H9 (cell line): ENCODE measurements around the gene ZDHHC13. TPM values are rescaled to one million over a fixed set of nuclear protein-coding genes. Genes with fewer than 3 reads are reported as not detected.

Experiments used
- DNase-seq: peaks from one replicate; pipeline ENCODE4 v3.0.0-alpha.2; 2017
- H2AFZ ChIP-seq: one replicate; pipeline ENCODE4 v1.6.1; 2013; ENCODE audit warnings: mild to moderate bottlenecking, low read length, control low read depth, moderate library complexity
- H2AK5ac ChIP-seq: 2 replicates; pipeline ENCODE4 v1.6.1; 2013; ENCODE audit warnings: low read length, control low read depth, mixed read lengths; ENCODE audit not compliant: insufficient read length
- H2BK120ac ChIP-seq: one replicate; pipeline ENCODE4 v1.6.1; 2013; ENCODE audit warnings: low read depth, mild to moderate bottlenecking, low read length, control low read depth, inconsistent platforms; ENCODE audit not compliant: poor library complexity, severe bottlenecking
- H2BK12ac ChIP-seq: 2 replicates; pipeline ENCODE4 v1.6.1; 2013; ENCODE audit warnings: low read length, control low read depth, mixed read lengths, low read depth; ENCODE audit not compliant: insufficient read length
- H2BK15ac ChIP-seq: 2 replicates; pipeline ENCODE4 v1.6.1; 2013; ENCODE audit warnings: low read depth, low read length, control low read depth
- H2BK20ac ChIP-seq: one replicate; pipeline ENCODE4 v1.6.1; 2013; ENCODE audit warnings: low read depth, mild to moderate bottlenecking, low read length, control low read depth, inconsistent platforms; ENCODE audit not compliant: poor library complexity, severe bottlenecking
- H2BK5ac ChIP-seq: 2 replicates; pipeline ENCODE4 v1.6.1; 2013; ENCODE audit warnings: low read length, control low read depth, mixed read lengths; ENCODE audit not compliant: insufficient read length
- H3K14ac ChIP-seq: 2 replicates; pipeline ENCODE4 v1.6.1; 2013; ENCODE audit warnings: low read length, control low read depth; ENCODE audit not compliant: insufficient read depth
- H3K18ac ChIP-seq: 2 replicates; pipeline ENCODE4 v1.6.1; 2013; ENCODE audit warnings: low read depth, mild to moderate bottlenecking, mixed read lengths, low read length, control low read depth; ENCODE audit not compliant: insufficient read length
- H3K23ac ChIP-seq: 2 replicates; pipeline ENCODE4 v1.6.1; 2013; ENCODE audit warnings: low read length, control low read depth, mixed read lengths, low read depth; ENCODE audit not compliant: insufficient read length
- H3K23me2 ChIP-seq: 2 replicates; pipeline ENCODE4 v1.6.1; 2013; ENCODE audit warnings: low read depth, mild to moderate bottlenecking, mixed read lengths, low read length, control low read depth; ENCODE audit not compliant: insufficient read length, poor library complexity, severe bottlenecking
- H3K27ac ChIP-seq: 2 replicates; pipeline ENCODE4 v1.5.1; 2013; ENCODE audit warnings: low read length, control low read depth, mixed read lengths, low read depth; ENCODE audit not compliant: insufficient read length
- H3K27me3 ChIP-seq: 2 replicates; pipeline ENCODE4 v1.6.1; 2013; ENCODE audit warnings: low read length, control low read depth, inconsistent platforms; ENCODE audit not compliant: insufficient read depth
- H3K4ac ChIP-seq: 2 replicates; pipeline ENCODE4 v1.6.1; 2013; ENCODE audit warnings: low read depth, mild to moderate bottlenecking, control low read depth, inconsistent platforms, low read length, moderate library complexity
- H3K4me1 ChIP-seq: 2 replicates; pipeline ENCODE4 v1.6.1; 2013; ENCODE audit warnings: low read length, control low read depth, inconsistent platforms; ENCODE audit not compliant: insufficient read depth
- H3K4me2 ChIP-seq: 2 replicates; pipeline ENCODE4 v1.6.1; 2013; ENCODE audit warnings: low read length, control low read depth, mixed read lengths; ENCODE audit not compliant: insufficient read length, insufficient read depth
- H3K56ac ChIP-seq: 2 replicates; pipeline ENCODE4 v1.6.1; 2013; ENCODE audit warnings: low read depth, mild to moderate bottlenecking, mixed read lengths, low read length, control low read depth; ENCODE audit not compliant: insufficient read length
- H3K79me1 ChIP-seq: 2 replicates; pipeline ENCODE4 v1.6.1; 2013; ENCODE audit warnings: low read depth, mild to moderate bottlenecking, moderate library complexity, low read length, control low read depth, inconsistent platforms; ENCODE audit not compliant: insufficient read depth, poor library complexity, severe bottlenecking
- H3K79me2 ChIP-seq: 2 replicates; pipeline ENCODE4 v1.6.1; 2013; ENCODE audit warnings: low read length, control low read depth, inconsistent platforms; ENCODE audit not compliant: insufficient read depth
- H3K9ac ChIP-seq: 2 replicates; pipeline ENCODE4 v1.6.1; 2013; ENCODE audit warnings: low read length, control low read depth, mixed read lengths; ENCODE audit not compliant: insufficient read length; ENCODE audit errors: extremely low read depth
- H3K9me3 ChIP-seq: one replicate; pipeline ENCODE4 v1.6.1; 2013; ENCODE audit warnings: low read depth, low read length, inconsistent platforms; ENCODE audit not compliant: control insufficient read depth
- H3T11ph ChIP-seq: one replicate; pipeline ENCODE4 v1.6.1; 2013; ENCODE audit warnings: mild to moderate bottlenecking, low read length, control low read depth, inconsistent platforms
- H4K20me1 ChIP-seq: one replicate; pipeline ENCODE4 v1.6.1; 2013; ENCODE audit not compliant: control insufficient read depth, insufficient read length, insufficient read depth
- H4K5ac ChIP-seq: 2 replicates; pipeline ENCODE4 v1.6.1; 2013; ENCODE audit warnings: low read depth, mild to moderate bottlenecking, mixed read lengths, low read length, control low read depth; ENCODE audit not compliant: insufficient read length
- H4K8ac ChIP-seq: replicated peaks from 2 replicates; pipeline ENCODE4 v1.6.1; 2013; ENCODE audit warnings: low read length, control low read depth, mixed read lengths, low read depth; ENCODE audit not compliant: insufficient read length
- H4K91ac ChIP-seq: 2 replicates; pipeline ENCODE4 v1.6.1; 2013; ENCODE audit warnings: low read depth, mild to moderate bottlenecking, moderate library complexity, mixed read lengths, low read length, control low read depth; ENCODE audit not compliant: insufficient read length
- H3K27ac Mint-ChIP-seq, 3 experiments: 2 replicates in 2 of 3; 3 replicates in 1 of 3; pipeline ENCODE4 v1.8.0; 2020 to 2021; ENCODE audit warnings: mixed read lengths in 3 of 3, mild to moderate bottlenecking in 1 of 3, moderate library complexity in 1 of 3
- H3K27me3 Mint-ChIP-seq: 2 replicates; pipeline ENCODE4 v1.8.0; 2021; ENCODE audit warnings: low read depth, mild to moderate bottlenecking, moderate library complexity, mixed read lengths
- H3K36me3 Mint-ChIP-seq, 3 experiments: 2 replicates in 2 of 3; 3 replicates in 1 of 3; pipeline ENCODE4 v1.8.0; 2020 to 2021; ENCODE audit warnings: low read depth in 3 of 3, mixed read lengths in 3 of 3; ENCODE audit not compliant: insufficient read depth in 1 of 3
- H3K4me1 Mint-ChIP-seq, 2 experiments: 2 replicates each; pipeline ENCODE4 v1.8.0; 2020; ENCODE audit warnings: mixed read lengths in 2 of 2
- H3K4me3 Mint-ChIP-seq, 2 experiments: 2 replicates in 1 of 2; 3 replicates in 1 of 2; pipeline ENCODE4 v1.8.0; 2020 to 2021; ENCODE audit warnings: mild to moderate bottlenecking in 2 of 2, mixed read lengths in 2 of 2, moderate library complexity in 1 of 2
- H3K9me3 Mint-ChIP-seq, 2 experiments: 2 replicates in 1 of 2; 3 replicates in 1 of 2; pipeline ENCODE4 v1.8.0; 2020; ENCODE audit warnings: mild to moderate bottlenecking in 2 of 2, mixed read lengths in 2 of 2, moderate library complexity in 1 of 2
- CTCF ChIP-seq: fragments of 200-600 bp; sonication (generic); conservative IDR thresholded peaks from 3 replicates; pipeline ENCODE4 v1.8.0; 2021; ENCODE audit warnings: antibody characterized with exemption, mild to moderate bottlenecking
- WGBS: extraction: QIAGEN DNeasy Blood & Tissue Kit; methylation state at CpG from one replicate; pipeline ENCODE4 v1.1.7; 2013; ENCODE audit warnings: missing lambda C conversion rate, low lambda C conversion rate, mixed read lengths; ENCODE audit not compliant: insufficient read length; ENCODE audit errors: extremely low coverage; 5-methylcytosine and 5-hydroxymethylcytosine counted together
- total RNA-seq: library from RNA; stranded (reverse); gene quantifications from 2 replicates; pipeline ENCODE4 v1.2.1, GENCODE V29; 2021

ZDHHC13 gene
- total RNA-seq, 1 experiment from 2014 or later: 20.9 TPM

GRCh38 chr11:19102521-19102900 is 14.5 kb upstream of the ZDHHC13 start:
- Histone ChIP-seq H3K56ac (no peak overlapping the region), H2BK120ac (no peak overlapping the region)
- no CpG with 5 or more reads among the region's 1 CpG for WGBS

More at GRCh38 chr11:19102521-19102900, 14.5 kb upstream of the ZDHHC13 start:
- Histone ChIP-seq H4K20me1 (no peaks in the 10 kb centered on the region), H3K79me2 (no peaks in the 10 kb centered on the region), H3K4ac (no peak overlapping the region), H3K27ac (no peak overlapping the region), H3K79me1 (no peaks in the 10 kb centered on the region), H3K4me2 (no peak overlapping the region), H2BK5ac (no peak overlapping the region), H3K18ac (no peak overlapping the region), H4K91ac (no peak overlapping the region), H2BK15ac (no peak overlapping the region), H4K5ac (no peak overlapping the region), H3K9ac (no peak overlapping the region), H4K8ac (no peak overlapping the region), H2AFZ (no peak overlapping the region), H3K4me1 (no peaks in the 10 kb centered on the region; the same call in 1 of the 2 replicates), H2BK20ac (no peak overlapping the region), H3K14ac (no peak overlapping the region), H3T11ph (no peak overlapping the region), H3K9me3 (no peaks in the 10 kb centered on the region), H3K27me3 (no peaks in the 10 kb centered on the region; the same call in 1 of the 2 replicates), H3K23me2 (no peaks in the 10 kb centered on the region), H2AK5ac (no peak overlapping the region), H2BK12ac (no peak overlapping the region), H3K23ac (no peak overlapping the region)
- H3K27me3 Mint-ChIP-seq: peaks cover 6% of the 10 kb centered on the region
- DNase-seq: no peak
- peaks cover 9 to 12% of the 10 kb centered on the region in 2 experiments; a peak in 3 of 4 replicates for H3K4me1 Mint-ChIP-seq
- no peaks in the 10 kb centered on the region; a peak in 1 of 5 replicates for H3K9me3 Mint-ChIP-seq
- H3K4me3 Mint-ChIP-seq: no peak overlapping the region
- H3K27ac Mint-ChIP-seq: no peak overlapping the region
- H3K36me3 Mint-ChIP-seq: no peaks in the 10 kb centered on the region; a peak in 1 of 7 replicates
- no peak for TF ChIP-seq CTCF
